Glomerular visceral epithelial cell (primary cell): ENCODE results near the gene RBP4.

Experiments used
- DNase-seq: peaks from one replicate; pipeline ENCODE4 v3.0.0-alpha.2; 2016; ENCODE audit errors: extremely low spot score

RBP4 gene

GRCh38 chr10:93601146-93601773, at the start of gene RBP4:
Gene RBP4, minus strand, starts transcription at chr10:93601235. Its CDS starts 207 bp downstream, at chr10:93601028.
- DNase-seq, result no peak

- DNase-seq, result no peak
These were observed 38.8 kb upstream of the RBP4 start for GRCh38 chr10:93639791-93640190.

- DNase-seq, result no peak
These were observed 29.9 kb upstream of the RBP4 start for GRCh38 chr10:93630625-93631557.

- DNase-seq, result no peak
These were observed 28.7 kb upstream of the RBP4 start for GRCh38 chr10:93629647-93630305.

DNA sequence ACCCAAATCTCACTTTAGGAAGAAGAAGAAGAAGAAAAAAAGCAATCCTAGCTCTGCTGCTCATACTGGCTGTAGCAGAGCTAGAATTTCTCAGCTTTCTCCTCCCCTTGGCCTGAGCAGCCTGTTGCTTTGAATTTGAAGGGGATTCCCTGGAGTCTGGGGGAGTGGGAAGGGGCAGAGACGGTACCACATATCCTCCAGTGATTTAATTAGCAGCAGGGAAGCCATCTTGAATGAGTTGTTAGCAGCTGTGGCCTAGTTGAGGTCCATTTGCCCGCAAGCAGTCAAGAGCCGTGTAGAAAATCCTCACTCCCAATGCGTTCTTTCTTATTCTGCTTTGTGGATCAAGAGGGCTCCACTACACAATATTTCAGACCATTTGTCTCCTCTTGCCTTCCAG, 27.8 kb upstream of the RBP4 start:
- DNase-seq, result no peak

DNA sequence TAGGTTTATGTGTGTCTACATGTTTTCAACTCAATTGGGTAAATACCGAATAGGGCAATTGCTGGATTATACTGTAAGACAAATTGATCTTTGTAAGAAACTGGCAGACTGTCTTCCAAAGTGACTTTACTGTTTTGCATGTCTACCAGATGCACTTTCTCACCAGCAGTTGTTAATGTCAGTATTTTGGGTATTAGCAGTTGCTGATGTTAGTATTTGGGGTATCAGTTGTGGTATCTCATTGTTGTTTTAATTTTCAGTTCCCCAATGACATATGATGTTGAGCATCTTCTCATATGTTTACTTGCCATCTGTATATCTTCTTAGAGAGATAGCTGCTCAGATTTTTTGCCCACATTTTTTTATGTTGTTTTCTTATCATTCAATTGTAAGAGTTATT, 21.9 kb upstream of the RBP4 start:
- DNase-seq, result no peak

- no peak for DNase-seq
These were observed 19.9 kb upstream of the RBP4 start for GRCh38 chr10:93620925-93621324.

DNA sequence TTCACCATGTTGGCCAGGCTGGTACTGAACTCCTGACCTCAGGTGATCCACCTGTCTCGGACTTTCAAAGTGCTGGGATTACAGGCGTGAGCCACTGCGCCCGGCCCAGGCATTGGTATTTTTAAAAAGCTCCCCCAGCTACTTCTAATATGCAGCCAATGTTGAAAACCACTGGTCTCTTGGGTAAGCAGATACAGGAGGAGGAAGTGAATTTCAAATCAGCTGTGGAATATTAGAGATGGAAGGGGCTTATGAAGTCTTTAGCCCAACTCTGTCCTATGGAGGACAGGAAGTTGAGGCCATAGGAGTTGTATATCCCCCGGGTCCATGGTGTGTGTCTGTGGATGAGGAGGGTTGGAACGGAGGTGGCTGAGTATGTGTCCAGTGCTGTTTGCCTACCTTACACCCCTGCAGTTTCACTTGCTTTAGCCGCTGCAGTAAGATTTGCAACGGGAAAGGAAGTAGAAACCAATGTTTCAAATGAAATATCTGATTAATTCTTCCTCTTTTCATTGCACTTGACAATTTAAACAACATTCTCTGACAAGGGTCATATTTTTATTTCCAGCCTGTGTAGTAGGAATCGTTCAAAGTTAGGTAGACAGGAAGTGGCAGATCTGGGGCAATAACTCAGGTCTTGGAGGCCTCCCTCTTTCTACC, 14.7 kb upstream of the RBP4 start:
- no peak for DNase-seq

DNA sequence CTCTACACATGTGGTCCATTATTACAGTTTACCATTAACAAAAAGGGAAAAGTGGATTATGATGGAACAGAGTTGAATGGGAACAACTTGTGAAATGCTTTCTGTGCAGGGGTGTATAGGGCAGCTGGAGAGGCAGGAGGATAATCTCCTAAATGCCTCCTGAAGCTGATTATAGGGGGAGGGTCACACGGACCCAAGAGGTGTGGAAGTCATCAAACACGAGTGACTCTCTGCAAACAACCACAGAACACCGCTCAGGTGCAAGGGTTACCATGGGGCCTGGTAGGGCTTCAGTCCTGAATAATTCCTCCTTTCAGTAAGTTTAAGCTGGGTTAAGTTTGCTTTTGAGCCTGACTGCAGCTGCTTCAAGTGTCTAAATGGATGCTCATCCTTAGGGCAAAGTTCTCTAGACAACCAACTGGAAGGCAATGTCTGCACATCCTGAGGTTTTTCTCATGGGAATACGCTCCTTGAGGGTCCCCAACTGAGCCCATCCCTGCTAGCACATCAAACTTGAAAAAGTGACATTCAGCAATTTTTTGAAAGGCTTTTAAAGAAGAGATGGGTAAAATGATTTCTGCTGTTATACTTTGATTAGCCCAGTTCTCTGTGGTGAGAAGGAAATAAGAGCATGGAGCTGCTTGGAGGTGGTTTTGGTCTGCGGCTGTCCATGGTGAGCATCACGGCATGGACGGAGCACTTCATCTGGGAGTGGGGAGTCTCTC, 13.2 kb upstream of the RBP4 start:
- DNase-seq, result no peak

GRCh38 chr10:93613126-93613525, 12.1 kb upstream of the RBP4 start:
- no peak for DNase-seq

- DNase-seq, result no peak
These were observed 11.3 kb upstream of the RBP4 start, which contains the start of gene PDE6C for GRCh38 chr10:93612311-93612710. Gene PDE6C, plus strand, starts transcription at chr10:93612537. Its CDS starts 189 bp downstream, at chr10:93612726.

GRCh38 chr10:93608421-93608820, 7.4 kb upstream of the RBP4 start:
- no peak for DNase-seq

DNA sequence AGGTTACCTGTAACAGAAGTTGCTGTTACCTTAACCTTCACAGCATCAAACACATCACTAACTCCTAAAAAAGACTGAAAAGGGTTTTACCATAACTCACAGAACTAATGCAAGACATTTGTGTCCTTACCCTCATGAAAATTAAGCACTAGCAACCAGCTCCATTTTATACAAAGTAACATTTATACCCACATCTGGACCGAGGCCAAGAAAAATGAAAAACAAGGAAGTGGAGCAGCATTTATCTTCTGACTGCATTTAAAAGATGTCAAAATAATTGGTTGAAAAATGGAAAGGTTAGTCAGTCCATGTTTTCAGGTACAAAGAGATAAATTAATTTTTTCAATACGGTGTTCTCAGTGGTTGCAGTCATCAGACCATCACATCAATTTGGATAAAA, 3.1 kb upstream of the RBP4 start:
- no peak for DNase-seq

- no peak for DNase-seq
These were observed 2.0 kb upstream of the RBP4 start for GRCh38 chr10:93603023-93603422.

DNA sequence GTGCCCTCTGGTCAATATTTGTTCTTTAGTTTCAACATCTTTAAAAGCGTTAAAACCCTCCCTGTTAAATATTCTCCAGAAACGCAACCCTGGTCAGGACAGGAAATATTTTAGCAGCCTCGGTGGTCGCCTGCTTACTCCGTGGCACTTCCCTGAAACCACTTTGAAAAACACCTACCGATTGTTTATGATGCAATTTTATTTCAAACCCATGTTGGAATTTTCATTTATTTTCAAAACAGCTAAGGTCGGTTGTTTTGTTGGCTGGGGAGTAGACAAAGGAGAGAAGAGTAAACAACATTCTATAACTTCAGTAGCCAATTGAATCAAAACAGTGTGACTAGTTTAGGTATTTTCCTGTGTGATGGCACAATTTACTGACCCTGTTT, 733 bp upstream of the RBP4 start:
- no peak for DNase-seq

GRCh38 chr10:93600446-93601145, 439 bp downstream of the RBP4 start:
- DNase-seq, result no peak

GRCh38 chr10:93599778-93600177, 1.3 kb downstream of the RBP4 start:
- DNase-seq, result no peak

DNA sequence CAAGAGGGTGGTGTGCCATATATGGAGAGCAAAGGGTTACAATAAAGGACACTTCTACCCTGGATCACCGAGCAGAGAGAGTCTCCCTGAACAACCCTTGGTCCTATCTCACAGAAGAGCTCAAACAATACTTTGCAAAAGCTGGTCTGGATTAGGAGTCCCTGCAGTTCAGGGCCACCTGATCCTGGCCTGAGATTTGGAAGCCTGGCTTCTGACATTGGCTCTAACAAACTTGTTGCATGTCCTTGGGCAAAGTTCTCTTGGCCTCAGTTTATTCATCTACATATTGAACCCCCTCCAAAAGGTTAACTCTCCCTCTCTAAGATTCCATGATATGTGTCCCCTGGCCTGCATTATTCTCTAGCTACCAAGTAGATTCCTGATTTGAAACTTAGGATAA, 1.7 kb downstream of the RBP4 start:
- no peak for DNase-seq

- no peak for DNase-seq
These were observed 2.9 kb downstream of the RBP4 start for GRCh38 chr10:93598157-93598556.

DNA sequence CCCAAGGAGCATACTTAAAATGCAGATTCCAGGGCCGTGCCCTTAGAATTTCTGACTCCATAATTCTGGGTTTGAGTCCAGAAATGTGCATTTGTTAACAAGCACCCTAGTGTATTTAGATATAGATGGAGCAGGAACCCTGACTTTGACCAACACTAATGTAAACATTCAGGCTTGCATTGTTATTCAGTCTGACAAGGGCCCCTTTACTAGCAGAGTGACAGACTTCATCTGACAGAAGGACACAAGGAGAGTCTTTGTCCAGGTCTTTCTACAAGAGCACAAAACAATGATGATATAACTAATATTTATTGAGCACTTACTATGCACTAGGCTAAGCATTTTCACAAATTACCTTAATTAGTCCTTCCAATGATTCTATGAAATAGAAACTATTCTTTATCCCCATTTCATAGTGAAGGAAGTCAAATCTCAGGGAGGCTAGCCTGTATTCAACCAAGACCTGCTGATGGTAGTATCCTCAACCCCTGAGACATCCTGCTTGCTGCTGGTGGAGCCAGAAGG, 3.9 kb downstream of the RBP4 start:
- DNase-seq, result no peak

DNA sequence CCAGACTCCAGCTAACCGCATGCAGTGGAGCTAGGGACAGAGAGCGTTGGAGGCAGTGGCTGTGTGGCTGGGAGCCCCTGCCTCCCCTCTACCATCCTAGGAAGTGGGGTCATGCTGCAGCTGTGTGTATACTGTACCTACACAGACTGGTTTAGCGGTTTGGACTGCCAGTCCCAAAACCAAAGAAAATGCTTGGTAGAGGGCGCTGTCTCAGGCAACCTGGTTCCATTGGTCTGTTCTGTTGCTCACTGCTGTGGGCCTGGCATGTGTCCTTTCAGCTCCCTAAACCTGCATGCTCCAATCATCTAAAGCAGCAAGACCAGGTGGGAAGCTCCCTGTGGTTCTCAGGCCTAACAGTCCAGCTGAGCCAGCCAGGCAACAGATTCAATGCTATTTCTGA, 4.5 kb downstream of the RBP4 start:
- DNase-seq, result no peak
